ENCODE measurements around the gene LTC4S.

Gene LTC4S

DNA sequence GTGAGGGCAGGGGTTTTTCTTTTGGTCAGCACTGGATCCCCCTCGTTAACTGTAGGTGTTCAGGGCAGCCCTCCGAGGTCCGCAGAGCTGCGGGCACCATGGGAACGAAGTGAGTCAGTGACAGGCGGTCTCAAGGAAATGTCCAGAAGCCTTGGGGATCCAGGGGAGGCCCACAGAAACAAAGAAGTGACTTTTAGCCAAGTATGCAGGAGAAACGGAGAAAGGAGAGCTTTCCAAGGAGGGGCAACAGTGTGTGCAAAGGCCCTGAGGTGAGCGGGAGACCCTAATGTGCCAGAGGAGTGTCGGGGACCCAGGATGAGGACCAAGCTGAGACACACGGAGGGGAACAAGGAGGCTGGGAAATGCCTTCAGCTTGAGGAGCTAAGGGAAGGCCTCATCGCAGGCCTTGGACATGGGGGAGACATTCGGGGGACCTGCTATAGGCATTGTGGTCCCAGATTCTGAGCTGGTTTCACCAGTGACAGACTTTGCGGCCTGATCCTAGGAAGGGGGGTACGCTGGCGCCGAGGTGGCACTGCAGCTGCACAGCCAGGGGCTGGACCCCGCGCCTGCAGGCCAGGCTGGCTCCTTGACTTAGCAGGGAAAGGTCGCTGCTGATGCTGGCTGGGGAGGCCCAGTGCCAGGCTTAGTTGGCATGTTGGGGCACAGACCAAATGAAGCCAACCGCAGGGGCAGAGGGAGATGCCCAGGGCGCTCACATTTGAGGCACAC is 3.3 kb downstream of the LTC4S start:
- DNase-seq, result no peak

DNA sequence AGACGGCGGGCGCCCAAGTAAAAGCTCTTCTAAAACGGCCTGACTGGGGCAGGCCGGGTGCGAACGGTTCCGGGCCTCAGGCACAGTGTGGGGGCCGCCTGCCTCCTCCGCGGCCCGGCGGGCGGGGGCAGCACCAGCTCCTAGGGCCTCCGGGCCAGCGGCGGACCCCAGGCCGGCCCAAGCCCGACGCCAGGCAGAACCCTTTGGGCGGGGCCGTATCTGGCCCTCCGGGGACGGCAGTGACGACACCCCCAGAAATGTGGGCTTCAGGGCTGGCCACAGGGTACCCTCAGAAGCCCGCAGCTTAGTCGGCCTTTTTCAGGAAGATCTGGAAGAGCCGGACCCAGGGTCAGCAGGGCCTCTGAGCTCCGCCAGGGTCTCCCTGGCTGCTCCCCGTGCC is 4.0 kb downstream of the LTC4S start:
- no peak for DNase-seq

GRCh38 chr5:179798144-179798770 is 4.5 kb downstream of the LTC4S start:
- DNase-seq, result no peak

- no peak for DNase-seq
These were observed 5.2 kb downstream of the LTC4S start for GRCh38 chr5:179798771-179799643.

DNA sequence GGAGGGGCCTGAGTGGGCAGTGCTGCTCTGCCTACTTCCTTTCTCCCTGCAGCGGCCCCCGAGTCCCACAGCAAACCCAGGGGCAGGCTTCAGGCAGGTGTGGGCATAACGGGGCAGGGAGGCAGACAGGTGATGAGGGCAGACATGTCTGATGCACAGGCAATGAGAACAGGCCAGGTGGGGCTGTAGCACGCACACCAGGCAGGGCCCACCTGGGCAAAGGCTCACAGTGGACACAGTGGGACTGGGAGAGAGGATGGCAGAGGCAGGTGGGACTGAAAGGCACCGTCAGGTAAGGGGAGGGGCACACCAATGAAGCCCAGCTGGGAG is 5.8 kb downstream of the LTC4S start:
- no peak for DNase-seq

GRCh38 chr5:179800071-179800695 is 6.4 kb downstream of the LTC4S start:
- no peak for DNase-seq

DNA sequence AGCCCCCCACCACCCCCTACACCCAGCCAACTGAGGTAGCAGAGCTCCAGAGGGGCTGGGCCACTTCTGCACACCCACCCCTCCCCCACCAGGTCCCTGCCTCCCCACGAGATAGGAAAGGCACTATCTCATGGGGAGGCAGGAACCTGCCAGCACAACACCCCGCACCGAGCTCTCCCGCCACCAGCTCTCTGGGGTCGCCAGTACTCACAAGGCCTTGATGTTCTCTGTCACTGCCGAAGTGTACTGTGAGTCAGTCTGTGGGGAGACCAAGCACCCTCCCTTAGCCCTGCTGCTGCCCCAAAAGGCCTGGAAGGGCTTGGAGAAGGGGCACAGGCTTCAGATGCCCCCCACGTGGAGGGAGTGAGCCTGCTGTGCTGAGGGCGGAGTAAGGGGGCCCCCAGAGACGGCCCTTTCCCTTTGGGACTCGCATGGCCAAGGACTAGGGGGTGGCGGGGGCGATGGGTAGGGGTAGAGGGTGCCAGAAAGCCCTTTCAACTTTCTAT is 7.0 kb downstream of the LTC4S start:
- no peak for DNase-seq

- peak; percentile 88 for DNase-seq
These were observed 7.8 kb downstream of the LTC4S start for GRCh38 chr5:179801304-179802206.

- DNase-seq, result no peak
These were observed 8.6 kb downstream of the LTC4S start for GRCh38 chr5:179802207-179802883.

DNA sequence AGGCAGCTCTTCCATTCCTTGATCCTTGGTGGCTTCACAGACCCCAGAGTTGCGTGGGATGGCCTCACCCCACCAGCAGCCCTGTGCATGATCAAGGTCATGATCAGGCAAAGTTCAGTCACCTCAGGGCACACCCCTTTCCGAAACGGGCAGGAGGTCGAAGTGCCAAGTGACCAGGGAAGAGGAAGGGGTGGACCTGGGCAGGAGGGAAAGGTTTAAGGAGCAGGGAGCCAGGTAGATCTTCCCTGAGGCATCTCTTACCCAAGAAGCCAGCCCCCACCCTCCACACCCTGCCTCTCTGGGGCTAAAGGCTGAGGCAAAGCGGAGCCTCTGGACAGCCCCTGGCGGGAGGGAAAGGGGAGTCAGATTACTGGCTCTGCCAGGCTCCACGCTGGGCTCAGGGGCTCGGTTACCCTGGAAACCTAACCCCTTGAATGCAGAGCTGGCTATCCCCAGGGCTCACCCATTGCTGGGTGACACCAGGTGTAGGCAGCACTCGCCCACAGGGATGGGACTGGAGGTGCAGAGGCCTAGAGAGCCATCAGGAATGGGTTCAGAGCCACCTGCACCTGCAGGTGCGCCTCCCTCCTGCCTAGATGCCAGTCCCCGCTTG is 9.3 kb downstream of the LTC4S start:
- no peak for DNase-seq

DNA sequence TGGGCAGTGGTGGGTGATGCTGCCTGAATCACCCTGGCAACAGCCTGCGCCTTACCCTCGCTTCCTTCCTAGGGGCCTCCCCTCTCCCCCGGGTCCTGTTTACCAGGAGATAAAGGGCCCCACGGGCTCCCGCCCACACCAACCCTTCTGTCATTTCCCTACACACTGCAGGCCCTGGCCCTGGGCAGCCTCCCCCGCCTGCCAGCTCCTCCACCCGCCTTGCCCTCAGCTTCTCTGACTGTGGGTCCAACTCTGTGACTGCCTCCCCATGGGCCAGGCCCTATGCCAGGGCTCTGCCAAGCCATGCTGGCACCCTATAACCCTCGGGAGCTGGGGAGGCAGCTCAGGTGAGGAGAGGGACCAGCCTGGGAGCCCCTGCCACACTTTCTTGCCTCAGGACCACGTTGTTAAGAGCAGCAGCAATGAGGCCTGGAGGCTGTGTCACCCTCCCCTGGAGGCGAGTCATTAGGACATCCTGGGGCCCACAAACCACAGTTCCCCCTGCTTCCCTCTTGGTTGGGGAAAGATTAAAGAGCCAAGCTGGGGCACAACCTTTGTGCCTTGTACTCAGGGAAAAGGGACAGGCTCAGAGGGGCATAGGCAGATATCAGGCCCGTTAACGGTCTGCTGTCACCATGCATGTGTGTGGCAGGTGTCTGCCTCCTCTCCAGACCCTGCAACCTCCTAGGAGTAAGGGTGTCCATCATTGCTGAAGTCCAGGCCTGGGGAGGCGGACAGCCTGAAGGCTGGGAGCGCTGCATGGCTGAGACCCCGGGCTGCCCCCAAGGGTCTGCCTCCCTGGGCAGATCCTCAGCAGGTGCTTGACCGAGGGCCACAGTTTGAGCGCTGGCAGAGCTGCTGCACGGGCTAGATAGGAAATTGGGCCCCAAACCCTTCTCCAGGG is 10.1 kb downstream of the LTC4S start:
- no peak for DNase-seq

- no peak for DNase-seq
These were observed 10.8 kb downstream of the LTC4S start for GRCh38 chr5:179804555-179804947.

- DNase-seq, result no peak
These were observed 11.3 kb downstream of the LTC4S start for GRCh38 chr5:179805070-179805528.

DNA sequence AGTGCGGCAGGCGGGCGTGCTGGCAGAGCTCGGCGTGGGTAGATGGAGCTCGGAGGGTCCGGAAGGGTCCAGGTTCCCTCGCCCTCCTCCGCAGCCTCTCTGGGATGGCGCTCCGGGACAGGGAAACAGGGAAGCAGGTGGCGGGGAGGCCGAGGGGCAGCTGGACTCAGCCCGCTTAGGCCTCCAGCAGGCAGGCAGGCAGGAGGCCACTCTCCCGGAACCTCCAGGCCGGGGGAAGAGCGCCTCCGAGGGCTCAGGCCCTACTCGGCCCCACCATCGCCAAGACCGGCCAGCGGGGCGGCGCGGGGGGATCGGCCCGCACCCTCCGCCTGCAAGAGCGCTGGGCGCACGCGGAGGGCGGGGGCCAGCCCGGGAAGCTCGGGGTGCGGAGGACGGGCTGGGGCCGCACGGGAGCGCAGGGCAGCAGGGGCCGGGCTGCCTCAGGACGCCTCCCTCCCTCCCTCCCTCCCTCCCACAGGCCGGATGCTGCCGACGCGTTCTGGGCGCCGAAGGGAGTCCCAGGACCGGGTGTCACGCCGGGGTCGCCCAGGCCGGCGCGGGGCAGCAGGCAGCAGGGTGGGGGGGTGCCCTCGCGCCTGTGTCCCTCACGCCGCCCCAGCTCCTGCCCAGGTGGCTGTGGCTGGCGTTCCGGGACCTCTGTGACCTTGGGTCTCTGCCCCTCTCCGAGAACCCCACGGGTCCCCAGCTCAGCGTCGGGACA is 11.9 kb downstream of the LTC4S start:
- DNase-seq, result no peak

GRCh38 chr5:179806250-179807048 is 12.7 kb downstream of the LTC4S start, which contains the start of gene MGAT4B:
Gene MGAT4B (minus strand): TSS chr5:179806866. CDS start chr5:179806583, 283 bp downstream.
- peak; percentile 59 for DNase-seq

DNA sequence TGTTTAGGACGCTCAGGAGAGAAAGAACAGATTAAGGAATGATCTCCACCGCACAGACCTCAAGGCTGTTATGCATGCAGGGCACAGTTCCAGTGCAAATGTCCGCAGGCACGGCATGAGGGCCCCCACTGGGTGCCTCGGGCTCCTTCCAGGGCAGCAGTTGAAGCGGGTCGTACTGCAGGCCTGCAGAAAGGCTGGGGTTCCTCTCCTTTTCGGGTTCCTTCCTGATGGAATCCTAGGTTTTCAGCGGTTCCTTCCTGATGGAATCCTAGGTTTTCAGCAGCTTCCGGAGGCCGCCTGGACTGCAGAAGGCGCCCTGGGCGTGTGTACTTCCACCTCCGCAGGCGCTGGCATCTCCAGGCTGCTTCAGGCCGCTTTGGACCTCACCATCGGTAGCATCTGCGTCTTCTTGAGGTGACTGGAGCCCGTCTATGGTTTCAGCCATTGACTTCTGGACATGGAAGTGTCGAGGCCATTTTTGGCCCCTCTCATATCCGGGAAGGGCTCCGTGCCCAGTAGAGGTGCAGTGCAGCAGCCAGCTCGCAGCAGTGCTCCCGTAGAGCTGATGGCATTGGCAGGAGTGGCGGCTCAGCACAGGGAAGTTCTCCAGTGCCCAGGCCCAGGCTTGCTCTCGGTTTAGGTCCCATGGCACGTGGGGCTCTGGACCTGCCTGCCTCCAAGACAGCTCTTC is 18.5 kb downstream of the LTC4S start:
- no peak for DNase-seq

- no peak for DNase-seq
These were observed 19.3 kb downstream of the LTC4S start for GRCh38 chr5:179812997-179813607.
